Measurements from ENCODE around the gene DIS3. TPM values are rescaled to one million over a fixed set of nuclear protein-coding genes. Genes with fewer than 3 reads are reported as not detected.
A peak's percentile ranks its signal among the peaks of the same experiment; 100 is the strongest.

DIS3 gene
- polyA plus RNA-seq, 3 donors, result 6.7 to 11.3 (median 8.4) TPM

- H3K4me3 ChIP-seq (replicated peaks in 1 of 3; ENCODE audit: low read depth in 2 of 3, low read length in 3 of 3), result peak overlapping the region; percentile 49 to 94 (median 92)
- Mint-ChIP-seq H3K36me3 (peaks cover 18 to 19% of the 10 kb centered on the region in 2 donors), H3K27me3 (ENCODE audit: low read depth in 3 of 3) (peaks cover 0 to 2% (median 0%) of the 10 kb centered on the region in 3 donors), H3K9me3 (peaks cover 0 to 3% (median 0%) of the 10 kb centered on the region in 7 donors), H3K4me3 (peak overlapping the region; percentile 98 to 99), H3K4me1 (peaks cover 38% of the 10 kb centered on the region), H3K27ac (peak overlapping the region in 5 of 7 donors; percentile 59 to 99 (median 96))
- peaks cover 92% of the 10 kb centered on the region for H3K79me2 ChIP-seq (ENCODE audit: insufficient read depth, low read length)
- TF ChIP-seq, protein P1, sequence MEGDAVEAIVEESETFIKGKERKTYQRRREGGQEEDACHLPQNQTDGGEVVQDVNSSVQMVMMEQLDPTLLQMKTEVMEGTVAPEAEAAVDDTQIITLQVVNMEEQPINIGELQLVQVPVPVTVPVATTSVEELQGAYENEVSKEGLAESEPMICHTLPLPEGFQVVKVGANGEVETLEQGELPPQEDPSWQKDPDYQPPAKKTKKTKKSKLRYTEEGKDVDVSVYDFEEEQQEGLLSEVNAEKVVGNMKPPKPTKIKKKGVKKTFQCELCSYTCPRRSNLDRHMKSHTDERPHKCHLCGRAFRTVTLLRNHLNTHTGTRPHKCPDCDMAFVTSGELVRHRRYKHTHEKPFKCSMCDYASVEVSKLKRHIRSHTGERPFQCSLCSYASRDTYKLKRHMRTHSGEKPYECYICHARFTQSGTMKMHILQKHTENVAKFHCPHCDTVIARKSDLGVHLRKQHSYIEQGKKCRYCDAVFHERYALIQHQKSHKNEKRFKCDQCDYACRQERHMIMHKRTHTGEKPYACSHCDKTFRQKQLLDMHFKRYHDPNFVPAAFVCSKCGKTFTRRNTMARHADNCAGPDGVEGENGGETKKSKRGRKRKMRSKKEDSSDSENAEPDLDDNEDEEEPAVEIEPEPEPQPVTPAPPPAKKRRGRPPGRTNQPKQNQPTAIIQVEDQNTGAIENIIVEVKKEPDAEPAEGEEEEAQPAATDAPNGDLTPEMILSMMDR (IDR thresholded peaks at IDR 0.05), result no peak
- H3K9ac ChIP-seq (ENCODE audit: insufficient read depth, low read length, poor library complexity, severe bottlenecking), result no peak overlapping the region
- peak overlapping the region; percentile 92 for H2AFZ ChIP-seq (ENCODE audit: insufficient read depth, low read depth, low read length, poor library complexity, severe bottlenecking)
- no peaks in the 10 kb centered on the region for H3K9me3 ChIP-seq (replicated peaks in 1 of 2; ENCODE audit: control insufficient read depth in 1 of 2, insufficient read depth in 1 of 2, low read length in 2 of 2)
- H3K36me3 ChIP-seq (replicated peaks in 1 of 2; ENCODE audit: control insufficient read depth in 1 of 2, insufficient read depth in 2 of 2, low read length in 2 of 2), result peaks cover 18 to 27% of the 10 kb centered on the region in 2 donors
- WGBS (ENCODE audit: insufficient coverage), result no CpG with 5 or more reads among the region's 7 CpGs
- peak overlapping the region in 1 of 2 donors; percentile 88 for H3K27ac ChIP-seq (ENCODE audit: low read depth in 1 of 2, low read length in 2 of 2)
- H3K4me2 ChIP-seq (replicated peaks; ENCODE audit: extremely low read depth, low read length, poor library complexity, severe bottlenecking), result peak overlapping the region; percentile 93
- intact Hi-C loops (cut with micrococcal nuclease), result loop anchor here (1.0 to 5.0 kb wide), 2 partner anchors 55 kb away; partner anchors contain the start of genes BORA (in 2 of the 2) and MZT1 (in 2 of the 2)
- H3K27me3 ChIP-seq (ENCODE audit: control insufficient read depth in 2 of 2, insufficient read depth in 2 of 2, low read length in 2 of 2), result no peaks in the 10 kb centered on the region
- H3K4me1 ChIP-seq (ENCODE audit: control insufficient read depth in 1 of 2, insufficient read depth in 2 of 2, low read length in 2 of 2), result peaks cover 18 to 40% of the 10 kb centered on the region in 2 donors
- H4K20me1 ChIP-seq (ENCODE audit: insufficient read depth, low read length), result peaks cover 16% of the 10 kb centered on the region
- no peak for DNase-seq
Measured at GRCh38 chr13:72782717-72783116, 1.0 kb upstream of the DIS3 start.

DNA sequence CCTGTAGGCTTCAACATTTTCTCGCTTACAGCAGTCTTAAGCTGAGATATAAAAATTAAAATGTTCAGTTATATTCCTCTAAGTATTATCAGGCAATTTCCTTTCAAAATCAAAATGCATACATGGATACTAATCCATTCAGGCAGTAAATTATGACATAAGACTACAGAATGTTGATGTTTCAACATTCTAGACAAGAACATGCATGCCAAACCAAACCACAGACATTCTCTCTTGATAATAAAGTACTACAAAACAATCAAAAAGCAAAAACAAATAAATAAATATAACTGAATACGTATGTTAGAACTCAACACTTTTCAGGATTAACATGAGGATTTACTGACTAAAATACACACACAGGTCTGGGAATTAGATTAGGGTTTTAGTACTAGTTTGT, 7.7 kb downstream of the DIS3 start:
- Histone ChIP-seq H3K4me2 (replicated peaks; ENCODE audit: extremely low read depth, low read length, poor library complexity, severe bottlenecking) (no peak overlapping the region), H3K36me3 (replicated peaks in 1 of 2; ENCODE audit: control insufficient read depth in 1 of 2, insufficient read depth in 2 of 2, low read length in 2 of 2) (peaks cover 95 to 98% of the 10 kb centered on the region in 2 donors), H3K9me3 (replicated peaks in 1 of 2; ENCODE audit: control insufficient read depth in 1 of 2, insufficient read depth in 1 of 2, low read length in 2 of 2) (no peaks in the 10 kb centered on the region), H3K27ac (ENCODE audit: low read depth in 1 of 2, low read length in 2 of 2) (no peak overlapping the region), H2AFZ (ENCODE audit: insufficient read depth, low read depth, low read length, poor library complexity, severe bottlenecking) (no peak overlapping the region), H3K9ac (ENCODE audit: insufficient read depth, low read length, poor library complexity, severe bottlenecking) (no peak overlapping the region), H3K4me3 (replicated peaks in 1 of 3; ENCODE audit: low read depth in 2 of 3, low read length in 3 of 3) (no peak overlapping the region), H3K27me3 (ENCODE audit: control insufficient read depth in 2 of 2, insufficient read depth in 2 of 2, low read length in 2 of 2) (no peaks in the 10 kb centered on the region), H3K4me1 (ENCODE audit: control insufficient read depth in 1 of 2, insufficient read depth in 2 of 2, low read length in 2 of 2) (peaks cover 0 to under 1% of the 10 kb centered on the region in 2 donors), H3K79me2 (ENCODE audit: insufficient read depth, low read length) (peaks cover 23% of the 10 kb centered on the region), H4K20me1 (ENCODE audit: insufficient read depth, low read length) (peaks cover 28% of the 10 kb centered on the region)
- intact Hi-C loops (cut with micrococcal nuclease), result no loop called here
- Mint-ChIP-seq H3K36me3 (peaks cover 75 to 79% of the 10 kb centered on the region in 2 donors), H3K27ac (no peak overlapping the region), H3K27me3 (ENCODE audit: low read depth in 3 of 3) (no peaks in the 10 kb centered on the region), H3K4me1 (peaks cover under 1% of the 10 kb centered on the region), H3K4me3 (no peak overlapping the region), H3K9me3 (no peaks in the 10 kb centered on the region)
- WGBS (ENCODE audit: insufficient coverage), result no CpG with 5 or more reads among the region's 2 CpGs
- TF ChIP-seq, protein P1 (IDR thresholded peaks at IDR 0.05), result no peak
- no peak for DNase-seq
